ENCODE measurements around the gene CILP2. TPM values are rescaled to one million over a fixed set of nuclear protein-coding genes. Genes with fewer than 3 reads are reported as not detected.

Gene CILP2
- total RNA-seq, 2 experiments from 2014 or later: 1.1 to 1.7 TPM

DNA sequence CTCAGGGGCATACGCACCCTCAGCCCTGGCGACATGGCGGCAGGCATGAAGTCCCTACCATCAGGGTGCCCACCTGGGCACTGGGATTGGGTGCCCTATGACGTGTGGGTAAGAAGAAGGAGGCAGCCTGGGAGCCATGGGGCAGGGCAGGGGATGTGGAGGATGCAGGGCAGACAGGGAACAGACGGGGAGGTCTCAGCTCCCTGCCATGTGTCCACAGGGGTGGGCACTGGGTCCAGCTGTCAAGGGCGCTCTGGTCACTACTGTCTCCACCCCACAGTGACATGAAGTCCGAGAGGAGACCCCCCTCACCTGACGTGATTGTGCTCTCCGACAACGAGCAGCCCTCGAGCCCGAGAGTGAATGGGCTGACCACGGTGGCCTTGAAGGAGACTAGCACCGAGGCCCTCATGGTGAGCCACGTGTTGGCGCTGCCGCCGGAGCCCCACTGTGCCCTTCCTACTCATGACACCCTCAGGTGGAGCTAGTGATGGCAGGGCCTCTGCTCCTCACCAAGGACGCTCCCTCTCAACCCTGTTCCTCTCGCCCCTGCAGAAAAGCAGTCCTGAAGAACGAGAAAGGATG, 45.9 kb upstream of the CILP2 start:
- Mint-ChIP-seq H3K9me3 (no peaks in the 10 kb centered on the region), H3K4me1 (ENCODE audit: low read depth) (peaks cover 34% of the 10 kb centered on the region), H3K36me3 (ENCODE audit: low read depth) (peaks cover 50% of the 10 kb centered on the region), H3K27ac (no peak overlapping the region), H3K27me3 (no peaks in the 10 kb centered on the region), H3K4me3 (no peak overlapping the region)
- Histone ChIP-seq H3K9me3 (ENCODE audit: control insufficient read depth in 1 of 2, insufficient read depth in 1 of 2, low read length in 2 of 2) (no peaks in the 10 kb centered on the region), H3K4me1 (ENCODE audit: insufficient read depth, low read length) (peaks cover 38% of the 10 kb centered on the region), H3K36me3 (ENCODE audit: insufficient read depth, low read length) (peaks cover 61% of the 10 kb centered on the region), H3K4me3 (ENCODE audit: low read length) (no peak overlapping the region), H3K27me3 (ENCODE audit: control insufficient read depth in 1 of 2, insufficient read depth in 2 of 2, low read length in 2 of 2) (no peaks in the 10 kb centered on the region), H3K27ac (ENCODE audit: low read depth in 1 of 2, low read length in 2 of 2) (no peak overlapping the region)
- intact Hi-C loops (cut with DNase I, micrococcal nuclease): loop anchor here in 1 of 2 experiments (5.0 kb wide), 3 partner anchors 105 to 305 kb away; partner anchors contain the start of genes MAU2 and SUGP1
- POLR2A ChIA-PET: interaction anchor here (7.0 kb wide), 1 partner anchor 126 kb away, joined by 81 read pairs; no protein-coding TSS in a partner anchor
- ATAC-seq (ENCODE audit: poor library complexity) (no peak), DNase-seq (no peak)
- CTCF ChIA-PET: interaction anchor here (3.6 kb wide), 1 partner anchor 129 kb away, joined by 33 read pairs; no protein-coding TSS in a partner anchor
- TF ChIP-seq, protein P1, sequence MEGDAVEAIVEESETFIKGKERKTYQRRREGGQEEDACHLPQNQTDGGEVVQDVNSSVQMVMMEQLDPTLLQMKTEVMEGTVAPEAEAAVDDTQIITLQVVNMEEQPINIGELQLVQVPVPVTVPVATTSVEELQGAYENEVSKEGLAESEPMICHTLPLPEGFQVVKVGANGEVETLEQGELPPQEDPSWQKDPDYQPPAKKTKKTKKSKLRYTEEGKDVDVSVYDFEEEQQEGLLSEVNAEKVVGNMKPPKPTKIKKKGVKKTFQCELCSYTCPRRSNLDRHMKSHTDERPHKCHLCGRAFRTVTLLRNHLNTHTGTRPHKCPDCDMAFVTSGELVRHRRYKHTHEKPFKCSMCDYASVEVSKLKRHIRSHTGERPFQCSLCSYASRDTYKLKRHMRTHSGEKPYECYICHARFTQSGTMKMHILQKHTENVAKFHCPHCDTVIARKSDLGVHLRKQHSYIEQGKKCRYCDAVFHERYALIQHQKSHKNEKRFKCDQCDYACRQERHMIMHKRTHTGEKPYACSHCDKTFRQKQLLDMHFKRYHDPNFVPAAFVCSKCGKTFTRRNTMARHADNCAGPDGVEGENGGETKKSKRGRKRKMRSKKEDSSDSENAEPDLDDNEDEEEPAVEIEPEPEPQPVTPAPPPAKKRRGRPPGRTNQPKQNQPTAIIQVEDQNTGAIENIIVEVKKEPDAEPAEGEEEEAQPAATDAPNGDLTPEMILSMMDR (IDR thresholded peaks at IDR 0.05): no peak

DNA sequence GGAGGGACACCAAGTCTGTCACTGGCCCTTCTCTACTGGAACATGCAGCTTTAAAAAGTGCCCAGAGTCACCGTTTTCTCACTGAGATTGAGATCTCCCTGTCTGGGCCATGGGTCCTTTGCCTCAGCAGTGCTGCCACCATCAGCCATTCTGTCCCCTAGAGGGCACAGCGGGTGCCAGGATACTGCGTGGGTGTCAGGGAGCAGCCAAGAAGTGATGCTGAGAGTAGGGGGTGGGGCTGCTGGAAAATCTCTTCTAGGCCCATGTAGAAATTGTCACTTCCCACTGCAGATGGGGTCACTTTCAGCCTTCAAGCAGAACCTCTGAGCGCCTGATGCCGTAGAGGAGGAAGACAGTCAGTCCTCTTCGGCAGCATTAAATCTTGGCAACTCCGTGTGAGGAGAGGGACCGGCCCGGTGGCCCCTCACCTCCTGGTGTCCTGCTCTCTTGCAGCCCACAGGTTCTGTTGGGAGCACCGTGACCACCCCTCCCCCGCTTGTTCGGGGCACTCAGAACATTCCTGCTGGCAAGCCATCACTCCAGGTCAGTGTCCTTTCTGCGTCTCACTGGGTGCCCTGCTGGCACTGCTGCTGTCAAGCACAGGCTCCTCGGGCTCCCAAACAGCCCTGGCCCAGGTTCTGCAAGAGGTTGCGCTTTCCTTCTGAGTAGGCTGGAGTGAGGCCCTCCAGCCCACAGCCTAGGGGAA, 44.1 kb upstream of the CILP2 start:
- POLR2A ChIA-PET: interaction anchor here (0.6 kb wide), 1 partner anchor 118 kb away, joined by 3 read pairs; no protein-coding TSS in a partner anchor
- no peaks in the 10 kb centered on the region for H3K27me3 Mint-ChIP-seq
- CTCF ChIA-PET: interaction anchor here (1.2 kb wide), 1 partner anchor 37 kb away, joined by 3 read pairs; no protein-coding TSS in a partner anchor

More for the DNA sequence above, 44.1 kb upstream of the CILP2 start:
- H3K9me3 Mint-ChIP-seq: no peaks in the 10 kb centered on the region
- Histone ChIP-seq H3K9me3 (ENCODE audit: control insufficient read depth in 1 of 2, insufficient read depth in 1 of 2, low read length in 2 of 2) (no peaks in the 10 kb centered on the region), H3K4me1 (ENCODE audit: insufficient read depth, low read length) (peaks cover 19% of the 10 kb centered on the region), H3K4me3 (ENCODE audit: low read length) (no peak overlapping the region), H3K27ac (ENCODE audit: low read depth in 1 of 2, low read length in 2 of 2) (no peak overlapping the region), H3K27me3 (ENCODE audit: control insufficient read depth in 1 of 2, insufficient read depth in 2 of 2, low read length in 2 of 2) (no peaks in the 10 kb centered on the region), H3K36me3 (ENCODE audit: insufficient read depth, low read length) (peaks cover 74% of the 10 kb centered on the region)
- no peak overlapping the region for H3K4me3 Mint-ChIP-seq
- peaks cover 17% of the 10 kb centered on the region for H3K4me1 Mint-ChIP-seq (ENCODE audit: low read depth)
- intact Hi-C loops (cut with DNase I, micrococcal nuclease): loop anchor here in 1 of 2 experiments (5.0 kb wide), 3 partner anchors 107 to 307 kb away; partner anchors contain the start of genes MAU2 and SUGP1
- DNase-seq: no peak
- no peak overlapping the region for H3K27ac Mint-ChIP-seq
- peaks cover 64% of the 10 kb centered on the region for H3K36me3 Mint-ChIP-seq (ENCODE audit: low read depth)
- ATAC-seq (ENCODE audit: poor library complexity): no peak
- TF ChIP-seq, protein P1 (IDR thresholded peaks at IDR 0.05): no peak

Data from CD4-positive, alpha-beta T cell (primary cell).